Liver (tissue), 3 donors: ENCODE measurements around the gene HSD17B8.

Experiments
- ATF3 ChIP-seq: IDR thresholded peaks from 2 replicates; pipeline ENCODE4 v1.6.1; 2016; ENCODE audit warnings: antibody characterized with exemption
- CTCF ChIP-seq: fragments of 150-350 bp; IDR thresholded peaks from 2 replicates; pipeline ENCODE4 v1.5.1; 2017; ENCODE audit warnings: improper control_type of control experiment, low read depth, low read length; ENCODE audit not compliant: missing input control
- EGR1 ChIP-seq, 2 donors: IDR thresholded peaks; 2 replicates each; pipeline ENCODE4 v1.6.1; 2016 to 2018; ENCODE audit warnings: antibody characterized with exemption in 2 of 2, low read depth in 2 of 2
- FOXA2 ChIP-seq: IDR thresholded peaks from 2 replicates; pipeline ENCODE4 v1.6.1; 2016; ENCODE audit warnings: antibody characterized with exemption
- MAX ChIP-seq: IDR thresholded peaks from 2 replicates; pipeline ENCODE4 v1.6.1; 2016; ENCODE audit warnings: antibody characterized with exemption
- NR2F2 ChIP-seq: IDR thresholded peaks from 2 replicates; pipeline ENCODE4 v1.6.1; 2016; ENCODE audit warnings: antibody characterized with exemption
- RAD21 ChIP-seq, 2 donors: IDR thresholded peaks; 2 replicates each; pipeline ENCODE4 v1.6.1; 2016; ENCODE audit warnings: antibody characterized with exemption in 2 of 2, mild to moderate bottlenecking in 2 of 2
- RXRA ChIP-seq, 2 donors: IDR thresholded peaks; 2 replicates each; pipeline ENCODE4 v1.6.1; 2017 to 2018; ENCODE audit warnings: antibody characterized with exemption in 2 of 2, mild to moderate bottlenecking in 1 of 2
- TAF1 ChIP-seq: conservative IDR thresholded peaks from 2 replicates; pipeline ENCODE4 v1.6.1; 2016; ENCODE audit warnings: antibody characterized with exemption, mild to moderate bottlenecking
- ZBTB33 ChIP-seq: IDR thresholded peaks from 2 replicates; pipeline ENCODE4 v1.6.1; 2016; ENCODE audit warnings: antibody characterized with exemption
- donor health status: healthy.
- donor health status: healthy.

- TF ChIP-seq RAD21 (IDR thresholded peaks at IDR 0.05) (no peak), CTCF (no peak), FOXA2 (no peak), ZBTB33 (no peak), RXRA (IDR thresholded peaks at IDR 0.05) (no peak), EGR1 (IDR thresholded peaks at IDR 0.05; ENCODE audit: low read depth in 2 of 2) (no peak), MAX (no peak), NR2F2 (no peak), ATF3 (no peak), TAF1 (no peak)
These were observed 26.7 kb upstream of the HSD17B8 start for GRCh38 chr6:33177552-33178446.
